Neural progenitor cell (in vitro differentiated cells): Measurements from ENCODE around the gene ABCC5. TPM values are rescaled to one million over a fixed set of nuclear protein-coding genes. Genes with fewer than 3 reads are reported as not detected.

Source experiments
- DNase-seq: peaks from one replicate; pipeline ENCODE4 v3.0.0-alpha.2; 2016; ENCODE audit warnings: low spot score
- H2AFZ ChIP-seq: fragments of 200-600 bp; sonication (generic); replicated peaks from 2 replicates; pipeline ENCODE4 v1.6.1; 2016; ENCODE audit warnings: antibody characterized with exemption
- H3F3A ChIP-seq: fragments of 200-600 bp; sonication (generic); 2 replicates; pipeline ENCODE4 v1.6.1; 2016; ENCODE audit warnings: antibody characterized with exemption, low read depth
- H3K27ac ChIP-seq: fragments of 200-600 bp; sonication (generic); 2 replicates; pipeline ENCODE4 v1.5.1; 2016; ENCODE audit warnings: mild to moderate bottlenecking
- H3K27me3 ChIP-seq: fragments of 200-600 bp; sonication (generic); 2 replicates; pipeline ENCODE4 v1.6.1; 2016; ENCODE audit warnings: mild to moderate bottlenecking, moderate library complexity
- H3K36me3 ChIP-seq: fragments of 200-600 bp; sonication (generic); 2 replicates; pipeline ENCODE4 v1.5.1; 2016
- H3K4me1 ChIP-seq: fragments of 200-600 bp; sonication (generic); 2 replicates; pipeline ENCODE4 v1.6.1; 2016; ENCODE audit warnings: mixed run types
- H3K4me2 ChIP-seq: fragments of 200-600 bp; sonication (generic); 2 replicates; pipeline ENCODE4 v1.6.1; 2016
- H3K4me3 ChIP-seq: fragments of 200-600 bp; sonication (generic); 2 replicates; pipeline ENCODE4 v1.5.1; 2016
- H3K79me2 ChIP-seq: fragments of 200-600 bp; sonication (generic); 2 replicates; pipeline ENCODE4 v1.6.1; 2016; ENCODE audit warnings: low read depth
- H3K9ac ChIP-seq: fragments of 200-600 bp; sonication (generic); 2 replicates; pipeline ENCODE4 v1.6.1; 2016
- H3K9me3 ChIP-seq: fragments of 200-600 bp; sonication (generic); 2 replicates; pipeline ENCODE4 v1.5.1; 2016; ENCODE audit warnings: low read depth
- H4K20me1 ChIP-seq: fragments of 200-600 bp; sonication (generic); 2 replicates; pipeline ENCODE4 v1.6.1; 2016; ENCODE audit warnings: low read depth
- H3K27ac Mint-ChIP-seq: 3 replicates; pipeline ENCODE4 v1.8.0; 2021; ENCODE audit warnings: mixed read lengths
- H3K27me3 Mint-ChIP-seq: 2 replicates; pipeline ENCODE4 v1.8.0; 2022; ENCODE audit warnings: low read depth, mild to moderate bottlenecking, inconsistent platforms, moderate library complexity, mixed read lengths; ENCODE audit not compliant: insufficient read depth
- H3K36me3 Mint-ChIP-seq: 3 replicates; pipeline ENCODE4 v1.8.0; 2021; ENCODE audit warnings: mixed read lengths
- H3K4me1 Mint-ChIP-seq: 3 replicates; pipeline ENCODE4 v1.8.0; 2021; ENCODE audit warnings: mixed read lengths
- H3K4me3 Mint-ChIP-seq: 3 replicates; pipeline ENCODE4 v1.8.0; 2021; ENCODE audit warnings: mild to moderate bottlenecking, moderate library complexity, mixed read lengths
- H3K9me3 Mint-ChIP-seq: 3 replicates; pipeline ENCODE4 v1.8.0; 2020; ENCODE audit warnings: mixed read lengths
- EZH2 ChIP-seq: fragments of 200-600 bp; sonication (generic); IDR thresholded peaks from 2 replicates; pipeline ENCODE4 v1.6.1; 2017; ENCODE audit warnings: antibody characterized with exemption, mild to moderate bottlenecking, moderate library complexity
- EZH2phosphoT487 ChIP-seq: fragments of 200-600 bp; sonication (generic); IDR thresholded peaks from 2 replicates; pipeline ENCODE4 v1.6.1; 2017; ENCODE audit warnings: antibody characterized with exemption
- total RNA-seq: library from RNA; depleted of rRNA; stranded (reverse); fragments of >200 nt; gene quantifications from 2 replicates; pipeline ENCODE4 v1.2.3, GENCODE V29; 2015; ENCODE audit warnings: low replicate concordance
- TF ChIP-seq, protein P1 (sequence below): fragments of 200-600 bp; sonication (generic); IDR thresholded peaks from 2 replicates; pipeline ENCODE4 v1.5.1; 2017; ENCODE audit warnings: antibody characterized with exemption, mild to moderate bottlenecking

Gene ABCC5
- total RNA-seq, 1 donor from 2014 or later, result 34.0 TPM

DNA sequence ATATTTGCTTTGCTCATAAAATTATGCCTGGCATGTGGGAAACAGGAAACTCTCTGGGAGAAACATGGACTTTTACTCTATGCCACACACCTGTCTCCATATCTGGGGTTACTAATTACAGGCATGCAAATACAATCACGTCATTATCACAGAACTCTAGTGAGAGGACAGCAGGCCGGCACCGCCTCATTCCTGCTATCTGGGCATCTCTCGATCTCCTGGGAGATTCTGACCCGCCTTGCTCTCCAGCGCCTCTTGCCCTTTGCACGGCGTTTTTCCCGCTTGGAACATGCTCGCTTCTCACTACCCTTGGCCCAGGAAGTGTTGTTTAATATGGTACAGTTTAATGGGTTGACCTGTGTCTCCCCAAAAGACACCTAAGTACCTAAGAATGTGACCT lies 87.6 kb downstream of the ABCC5 start:
- Histone ChIP-seq H3K36me3 (no peaks in the 10 kb centered on the region), H3K4me2 (no peak overlapping the region)
- H3K9me3 Mint-ChIP-seq, result no peaks in the 10 kb centered on the region

DNA sequence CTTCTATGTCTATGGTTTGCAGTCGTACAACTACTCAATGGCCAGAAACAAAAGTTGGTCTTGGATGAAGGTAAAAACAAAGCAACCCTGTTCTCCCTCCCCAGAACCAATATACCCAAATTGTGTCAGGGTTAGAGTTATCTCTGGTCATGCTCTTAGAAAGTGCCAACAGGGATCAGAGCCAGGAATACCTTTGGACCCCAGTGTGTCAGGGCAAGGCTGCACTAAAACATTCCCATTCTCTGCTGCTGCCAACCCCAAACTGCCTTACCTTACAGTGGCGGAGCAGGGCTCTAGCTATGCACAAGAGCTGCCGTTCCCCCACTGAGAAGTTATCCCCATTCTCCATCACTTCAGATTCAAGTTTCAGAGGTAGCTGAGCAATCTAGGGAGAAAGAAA lies 90.6 kb downstream of the ABCC5 start:
- Mint-ChIP-seq H3K9me3 (no peaks in the 10 kb centered on the region), H3K4me1 (no peaks in the 10 kb centered on the region), H3K4me3 (no peak overlapping the region), H3K27me3 (no peaks in the 10 kb centered on the region), H3K36me3 (peaks cover 11% of the 10 kb centered on the region), H3K27ac (no peak overlapping the region)
- Histone ChIP-seq H3K36me3 (no peaks in the 10 kb centered on the region), H3K27me3 (no peaks in the 10 kb centered on the region), H2AFZ (no peak overlapping the region), H3K4me1 (no peaks in the 10 kb centered on the region), H3K4me2 (no peak overlapping the region), H3K4me3 (no peak overlapping the region), H3K9ac (no peak overlapping the region), H3K27ac (no peak overlapping the region), H3K9me3 (no peaks in the 10 kb centered on the region), H4K20me1 (no peaks in the 10 kb centered on the region), H3K79me2 (no peaks in the 10 kb centered on the region), H3F3A (no peaks in the 10 kb centered on the region)
- no peak for TF ChIP-seq EZH2phosphoT487
- TF ChIP-seq, protein P1, sequence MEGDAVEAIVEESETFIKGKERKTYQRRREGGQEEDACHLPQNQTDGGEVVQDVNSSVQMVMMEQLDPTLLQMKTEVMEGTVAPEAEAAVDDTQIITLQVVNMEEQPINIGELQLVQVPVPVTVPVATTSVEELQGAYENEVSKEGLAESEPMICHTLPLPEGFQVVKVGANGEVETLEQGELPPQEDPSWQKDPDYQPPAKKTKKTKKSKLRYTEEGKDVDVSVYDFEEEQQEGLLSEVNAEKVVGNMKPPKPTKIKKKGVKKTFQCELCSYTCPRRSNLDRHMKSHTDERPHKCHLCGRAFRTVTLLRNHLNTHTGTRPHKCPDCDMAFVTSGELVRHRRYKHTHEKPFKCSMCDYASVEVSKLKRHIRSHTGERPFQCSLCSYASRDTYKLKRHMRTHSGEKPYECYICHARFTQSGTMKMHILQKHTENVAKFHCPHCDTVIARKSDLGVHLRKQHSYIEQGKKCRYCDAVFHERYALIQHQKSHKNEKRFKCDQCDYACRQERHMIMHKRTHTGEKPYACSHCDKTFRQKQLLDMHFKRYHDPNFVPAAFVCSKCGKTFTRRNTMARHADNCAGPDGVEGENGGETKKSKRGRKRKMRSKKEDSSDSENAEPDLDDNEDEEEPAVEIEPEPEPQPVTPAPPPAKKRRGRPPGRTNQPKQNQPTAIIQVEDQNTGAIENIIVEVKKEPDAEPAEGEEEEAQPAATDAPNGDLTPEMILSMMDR, result no peak
- TF ChIP-seq EZH2, result no peak
- DNase-seq, result no peak

More for the DNA sequence above, 87.6 kb downstream of the ABCC5 start:
- no peak overlapping the region for H3K27ac Mint-ChIP-seq
- no peaks in the 10 kb centered on the region for H3K4me1 ChIP-seq
- H3K9ac ChIP-seq, result no peak overlapping the region
- no peak overlapping the region for H3K27ac ChIP-seq
- H2AFZ ChIP-seq, result no peak overlapping the region
- peaks cover 3% of the 10 kb centered on the region for H3K36me3 Mint-ChIP-seq
- TF ChIP-seq EZH2 (no peak), EZH2phosphoT487 (no peak)
- TF ChIP-seq, protein P1, result no peak
- H3K27me3 ChIP-seq, result no peaks in the 10 kb centered on the region
- H3K79me2 ChIP-seq, result no peaks in the 10 kb centered on the region
- H3K4me3 ChIP-seq, result no peak overlapping the region
- H4K20me1 ChIP-seq, result no peaks in the 10 kb centered on the region
- H3F3A ChIP-seq, result no peaks in the 10 kb centered on the region
- H3K27me3 Mint-ChIP-seq, result no peaks in the 10 kb centered on the region
- no peaks in the 10 kb centered on the region for H3K4me1 Mint-ChIP-seq
- H3K4me3 Mint-ChIP-seq, result no peak overlapping the region
- no peaks in the 10 kb centered on the region for H3K9me3 ChIP-seq
- DNase-seq, result no peak

DNA sequence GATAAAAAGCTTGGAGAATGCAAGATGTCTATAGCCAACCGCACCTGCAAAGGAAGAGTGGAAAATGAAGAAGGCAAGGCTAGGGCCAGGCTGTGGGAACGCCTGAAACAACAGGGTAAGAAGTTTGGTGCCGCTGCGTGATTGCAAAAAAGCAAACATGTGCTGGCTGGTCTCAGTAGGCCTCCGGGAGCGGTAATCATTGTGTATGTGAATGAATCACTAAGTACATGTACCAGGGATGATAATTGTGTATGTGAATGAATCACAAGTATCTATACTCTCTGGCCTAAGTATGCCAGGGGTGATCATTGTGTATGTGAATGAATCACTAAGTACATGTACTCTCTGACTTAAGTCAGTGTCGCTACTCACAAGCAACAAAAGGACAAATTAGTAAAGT lies 92.7 kb downstream of the ABCC5 start:
- Histone ChIP-seq H3F3A (no peaks in the 10 kb centered on the region), H3K9me3 (no peaks in the 10 kb centered on the region), H2AFZ (no peak overlapping the region), H3K27me3 (no peaks in the 10 kb centered on the region), H3K4me2 (no peak overlapping the region), H4K20me1 (no peaks in the 10 kb centered on the region), H3K4me1 (no peaks in the 10 kb centered on the region), H3K36me3 (no peaks in the 10 kb centered on the region), H3K9ac (no peak overlapping the region), H3K79me2 (no peaks in the 10 kb centered on the region), H3K4me3 (no peak overlapping the region), H3K27ac (no peak overlapping the region)
- DNase-seq, result no peak
- peaks cover 16% of the 10 kb centered on the region for H3K36me3 Mint-ChIP-seq
- TF ChIP-seq, protein P1, result no peak
- TF ChIP-seq EZH2phosphoT487 (no peak), EZH2 (no peak)
- H3K4me3 Mint-ChIP-seq, result no peak overlapping the region
- no peaks in the 10 kb centered on the region for H3K4me1 Mint-ChIP-seq
- H3K9me3 Mint-ChIP-seq, result no peaks in the 10 kb centered on the region
- H3K27me3 Mint-ChIP-seq, result no peaks in the 10 kb centered on the region
- no peak overlapping the region for H3K27ac Mint-ChIP-seq
